Measurements from ENCODE around the gene FZR1.

DNA sequence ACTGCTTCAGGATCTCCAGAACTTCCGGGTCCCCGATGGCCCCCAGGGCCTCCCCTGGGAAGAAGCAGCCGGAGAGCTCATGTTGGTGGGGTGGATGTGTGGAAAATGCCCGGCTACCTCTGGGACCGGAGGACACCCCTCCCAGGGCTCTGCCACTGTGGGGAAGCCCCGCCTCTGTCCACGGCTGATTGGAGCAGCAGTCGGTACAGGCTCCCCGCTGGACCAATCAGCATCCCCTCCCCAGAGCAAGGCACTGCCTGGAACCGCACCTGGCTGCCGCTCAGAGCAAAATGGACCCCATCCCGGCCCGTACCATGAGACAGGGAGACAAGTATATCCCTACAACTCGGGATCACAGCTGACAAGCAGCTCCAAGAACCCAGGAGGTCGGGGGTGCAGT lies 12.1 kb upstream of the FZR1 start:
- TF ChIP-seq, protein P1, sequence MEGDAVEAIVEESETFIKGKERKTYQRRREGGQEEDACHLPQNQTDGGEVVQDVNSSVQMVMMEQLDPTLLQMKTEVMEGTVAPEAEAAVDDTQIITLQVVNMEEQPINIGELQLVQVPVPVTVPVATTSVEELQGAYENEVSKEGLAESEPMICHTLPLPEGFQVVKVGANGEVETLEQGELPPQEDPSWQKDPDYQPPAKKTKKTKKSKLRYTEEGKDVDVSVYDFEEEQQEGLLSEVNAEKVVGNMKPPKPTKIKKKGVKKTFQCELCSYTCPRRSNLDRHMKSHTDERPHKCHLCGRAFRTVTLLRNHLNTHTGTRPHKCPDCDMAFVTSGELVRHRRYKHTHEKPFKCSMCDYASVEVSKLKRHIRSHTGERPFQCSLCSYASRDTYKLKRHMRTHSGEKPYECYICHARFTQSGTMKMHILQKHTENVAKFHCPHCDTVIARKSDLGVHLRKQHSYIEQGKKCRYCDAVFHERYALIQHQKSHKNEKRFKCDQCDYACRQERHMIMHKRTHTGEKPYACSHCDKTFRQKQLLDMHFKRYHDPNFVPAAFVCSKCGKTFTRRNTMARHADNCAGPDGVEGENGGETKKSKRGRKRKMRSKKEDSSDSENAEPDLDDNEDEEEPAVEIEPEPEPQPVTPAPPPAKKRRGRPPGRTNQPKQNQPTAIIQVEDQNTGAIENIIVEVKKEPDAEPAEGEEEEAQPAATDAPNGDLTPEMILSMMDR (IDR thresholded peaks at IDR 0.05): no peak
- TF ChIP-seq EZH2 (IDR thresholded peaks at IDR 0.05) (no peak), EZH2phosphoT487 (IDR thresholded peaks at IDR 0.05) (no peak)
